Measurements from ENCODE around the gene FNDC7.

The FNDC7 gene

GRCh38 chr1:108742253-108742652, 29.5 kb downstream of the FNDC7 start:
- TF ChIP-seq POLR2AphosphoS5 (IDR thresholded peaks at IDR 0.05; ENCODE audit: low read depth, low read length) (no peak), TAF1 (IDR thresholded peaks at IDR 0.05; ENCODE audit: borderline replicate concordance, insufficient read depth, low read length) (no peak), FOXP2 (optimal IDR thresholded peaks at IDR 0.05; ENCODE audit: borderline replicate concordance, extremely low read depth, extremely low read length, insufficient read depth) (no peak), SIN3A (IDR thresholded peaks at IDR 0.05; ENCODE audit: borderline replicate concordance, insufficient read depth, low read length) (no peak), REST (IDR thresholded peaks at IDR 0.05; ENCODE audit: insufficient read depth in 1 of 2, low read depth in 2 of 2, low read length in 2 of 2) (no peak)

- TF ChIP-seq FOXP2 (optimal IDR thresholded peaks at IDR 0.05; ENCODE audit: borderline replicate concordance, extremely low read depth, extremely low read length, insufficient read depth) (no peak), REST (IDR thresholded peaks at IDR 0.05; ENCODE audit: insufficient read depth in 1 of 2, low read depth in 2 of 2, low read length in 2 of 2) (no peak)
These were observed 33.3 kb downstream of the FNDC7 start for GRCh38 chr1:108745980-108746381.

GRCh38 chr1:108746382-108747170, 33.9 kb downstream of the FNDC7 start, which contains the start of gene STXBP3:
TSS of gene STXBP3 (plus strand) at chr1:108746674. CDS start at chr1:108746738, 64 bp downstream.
- TF ChIP-seq FOXP2 (optimal IDR thresholded peaks at IDR 0.05; ENCODE audit: borderline replicate concordance, extremely low read depth, extremely low read length, insufficient read depth), result peak; percentile 97
- peak; percentile 93 for TF ChIP-seq POLR2AphosphoS5 (IDR thresholded peaks at IDR 0.05; ENCODE audit: low read depth, low read length)
- peak; percentile 81 for TF ChIP-seq TAF1 (IDR thresholded peaks at IDR 0.05; ENCODE audit: borderline replicate concordance, insufficient read depth, low read length)
- peak; percentile 6; the same call in 1 of the 2 replicates for TF ChIP-seq SIN3A (IDR thresholded peaks at IDR 0.05; ENCODE audit: borderline replicate concordance, insufficient read depth, low read length)
- no peak for TF ChIP-seq REST (IDR thresholded peaks at IDR 0.05; ENCODE audit: insufficient read depth in 1 of 2, low read depth in 2 of 2, low read length in 2 of 2)

- TF ChIP-seq FOXP2 (optimal IDR thresholded peaks at IDR 0.05; ENCODE audit: borderline replicate concordance, extremely low read depth, extremely low read length, insufficient read depth) (no peak), SIN3A (IDR thresholded peaks at IDR 0.05; ENCODE audit: borderline replicate concordance, insufficient read depth, low read length) (peak; percentile 80; the same call in 1 of the 2 replicates), TAF1 (IDR thresholded peaks at IDR 0.05; ENCODE audit: borderline replicate concordance, insufficient read depth, low read length) (peak; percentile 88; the same call in 1 of the 2 replicates), POLR2AphosphoS5 (IDR thresholded peaks at IDR 0.05; ENCODE audit: low read depth, low read length) (peak; percentile 86)
These were observed 34.6 kb downstream of the FNDC7 start for GRCh38 chr1:108747171-108747850.

- TF ChIP-seq SIN3A (IDR thresholded peaks at IDR 0.05; ENCODE audit: borderline replicate concordance, insufficient read depth, low read length), result no peak
- no peak for TF ChIP-seq FOXP2 (optimal IDR thresholded peaks at IDR 0.05; ENCODE audit: borderline replicate concordance, extremely low read depth, extremely low read length, insufficient read depth)
- no peak for TF ChIP-seq REST (IDR thresholded peaks at IDR 0.05; ENCODE audit: insufficient read depth in 1 of 2, low read depth in 2 of 2, low read length in 2 of 2)
- no peak for TF ChIP-seq TAF1 (IDR thresholded peaks at IDR 0.05; ENCODE audit: borderline replicate concordance, insufficient read depth, low read length)
- TF ChIP-seq POLR2AphosphoS5 (IDR thresholded peaks at IDR 0.05; ENCODE audit: low read depth, low read length), result no peak
These were observed 35.2 kb downstream of the FNDC7 start for GRCh38 chr1:108747898-108748297.

Measured in PFSK-1 (cell line).